GM12892 (cell line): Measurements from ENCODE around the gene TRANK1.

ENCODE experiments used
- POLR2A ChIP-seq: IDR thresholded peaks from 2 replicates; pipeline ENCODE4 v1.6.1; 2011; ENCODE audit warnings: low read depth, low read length, control low read depth
- POLR2AphosphoS5 ChIP-seq: IDR thresholded peaks from 2 replicates; pipeline ENCODE4 v1.6.1; 2011; ENCODE audit warnings: low read depth, low read length, control low read depth
- TAF1 ChIP-seq: IDR thresholded peaks from 2 replicates; pipeline ENCODE4 v1.6.1; 2011; ENCODE audit warnings: low read depth, mild to moderate bottlenecking, control low read depth, low read length, borderline replicate concordance

GRCh38 chr3:36993326-36994283 is 48.8 kb upstream of the TRANK1 start, which contains the start of gene MLH1:
- TF ChIP-seq POLR2A = peak; percentile 94
- TF ChIP-seq POLR2AphosphoS5 = peak; percentile 93
- TF ChIP-seq TAF1 = peak; percentile 77; the same call in 1 of the 2 replicates
